Measurements from ENCODE around the gene ROBO1. TPM values are rescaled to one million over a fixed set of nuclear protein-coding genes. Genes with fewer than 3 reads are reported as not detected.

ROBO1 gene
- total and polyA plus RNA-seq, 2 of the 8 experiments (the other 6 are each of a cell fraction or from before 2014, with no cell fraction given), result 51.4 to 91.0 TPM

DNA sequence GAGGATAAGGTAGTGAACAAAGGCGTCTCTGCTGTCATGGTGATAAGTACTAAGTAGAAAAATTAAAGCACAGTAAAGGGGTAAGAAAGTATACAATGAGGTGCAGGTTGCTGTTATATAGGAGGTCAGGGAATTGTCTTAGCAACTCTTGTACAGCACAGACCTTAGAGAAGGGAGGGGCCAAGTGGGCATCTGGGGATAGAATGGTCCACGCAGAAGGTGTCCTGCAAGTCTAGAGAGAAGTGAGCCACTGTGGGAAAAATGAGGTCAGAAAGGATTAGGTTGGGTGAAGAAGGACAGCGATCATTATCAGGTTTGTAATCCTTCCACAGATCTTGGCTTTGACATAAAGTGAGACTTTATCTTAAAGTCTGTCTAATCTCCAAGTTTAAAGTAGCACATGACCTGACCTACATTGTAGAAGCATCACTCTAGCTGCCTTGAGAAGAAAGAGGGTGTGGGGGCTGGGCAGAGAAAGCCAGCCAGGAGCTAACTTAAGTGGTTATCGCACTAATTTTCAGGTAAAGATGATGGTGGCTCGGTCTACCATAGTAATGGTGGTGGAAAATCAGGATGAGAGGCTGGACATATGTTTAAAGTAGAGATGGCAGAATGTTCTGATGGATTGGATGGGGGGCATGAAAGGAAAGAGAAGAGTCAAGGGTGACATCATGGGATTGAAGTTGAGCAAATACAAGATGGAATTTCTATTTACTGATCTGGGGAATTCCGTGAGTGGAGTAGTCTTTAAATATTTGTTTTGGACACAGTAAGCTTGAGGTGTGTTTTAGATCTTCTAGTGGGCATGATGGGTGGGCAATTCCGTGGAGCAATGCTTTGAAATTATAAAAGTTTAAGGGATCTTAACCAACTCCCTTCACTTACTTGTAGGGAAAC, 919.2 kb downstream of the ROBO1 start (continued):
- no peak for TF ChIP-seq NRF1 (IDR thresholded peaks at IDR 0.05; ENCODE audit: low read depth, low read length)
